CD4-positive, alpha-beta T cell treated with Interleukin-21 for 1 hour (primary cell): Measurements from ENCODE around the gene PLRG1.

Experiments
- DNase-seq: peaks from one replicate; pipeline ENCODE4 v3.0.0-alpha.2; 2020

PLRG1 gene

DNA sequence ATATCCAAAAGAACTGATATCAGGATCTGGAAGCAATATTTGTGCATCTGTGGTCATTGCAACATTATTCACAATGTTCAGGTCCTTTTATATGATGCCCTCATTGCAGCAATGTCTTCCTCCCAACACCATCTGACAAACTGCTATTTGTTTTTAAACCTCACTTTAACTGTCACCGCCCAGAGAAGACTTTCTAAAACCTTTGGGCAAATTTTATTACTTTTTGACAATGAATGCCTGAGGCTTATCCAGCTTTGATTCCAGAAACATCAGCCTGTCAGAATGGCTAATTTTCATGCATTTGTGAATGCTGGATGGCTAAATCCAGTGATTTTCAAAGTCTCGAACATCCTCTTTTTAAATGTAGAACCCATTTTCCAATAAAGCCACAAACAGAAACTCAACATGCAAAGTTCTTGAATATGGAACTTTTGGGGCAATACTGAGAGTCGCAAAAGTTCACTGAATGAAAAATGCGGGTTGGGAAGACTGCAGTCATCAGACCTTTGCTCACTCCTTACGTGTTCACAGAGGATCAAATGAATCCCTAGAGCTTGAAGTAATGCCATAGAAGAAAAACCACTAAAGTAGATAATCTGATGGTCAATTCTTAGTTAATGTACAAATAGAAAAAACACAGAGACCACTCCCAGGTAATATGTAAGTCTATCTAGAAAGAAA lies 23.1 kb upstream of the PLRG1 start:
- DNase-seq: no peak

DNA sequence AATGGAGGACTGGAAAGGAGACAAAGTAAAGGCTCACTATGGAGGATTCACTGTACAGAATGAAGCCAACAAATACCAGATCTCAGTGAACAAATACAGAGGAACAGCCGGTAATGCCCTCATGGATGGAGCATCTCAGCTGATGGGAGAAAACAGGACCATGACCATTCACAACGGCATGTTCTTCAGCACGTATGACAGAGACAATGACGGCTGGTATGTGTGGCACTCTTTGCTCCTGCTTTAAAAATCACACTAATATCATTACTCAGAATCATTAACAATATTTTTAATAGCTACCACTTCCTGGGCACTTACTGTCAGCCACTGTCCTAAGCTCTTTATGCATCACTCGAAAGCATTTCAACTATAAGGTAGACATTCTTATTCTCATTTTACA lies 19.4 kb upstream of the PLRG1 start:
- no peak for DNase-seq

GRCh38 chr4:154569028-154569427 lies 18.8 kb upstream of the PLRG1 start:
- DNase-seq: no peak

DNA sequence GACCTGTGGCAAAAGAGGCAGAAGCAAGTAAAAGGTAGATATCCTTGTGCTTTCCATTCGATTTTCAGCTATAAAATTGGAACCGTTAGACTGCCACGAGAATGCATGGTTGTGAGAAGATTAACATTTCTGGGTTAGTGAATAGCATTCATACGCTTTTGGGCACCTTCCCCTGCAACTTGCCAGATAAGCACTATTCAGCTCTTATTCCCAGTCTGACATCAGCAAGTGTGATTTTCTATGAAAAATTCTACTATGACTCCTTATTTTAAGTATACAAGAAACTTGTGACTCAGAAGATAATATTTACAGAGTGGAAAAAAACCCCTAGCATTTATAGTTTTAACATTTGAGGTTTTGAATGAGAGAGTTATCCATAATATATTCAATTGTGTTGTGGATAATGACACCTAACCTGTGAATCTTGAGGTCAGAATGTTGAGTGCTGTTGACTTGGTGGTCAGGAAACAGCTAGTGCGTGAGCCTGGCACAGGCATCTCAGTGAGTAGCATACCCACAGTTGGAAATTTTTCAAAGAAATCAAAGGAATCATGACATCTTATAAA lies 16.5 kb upstream of the PLRG1 start:
- no peak for DNase-seq

GRCh38 chr4:154565704-154566103 lies 15.5 kb upstream of the PLRG1 start:
- no peak for DNase-seq

DNA sequence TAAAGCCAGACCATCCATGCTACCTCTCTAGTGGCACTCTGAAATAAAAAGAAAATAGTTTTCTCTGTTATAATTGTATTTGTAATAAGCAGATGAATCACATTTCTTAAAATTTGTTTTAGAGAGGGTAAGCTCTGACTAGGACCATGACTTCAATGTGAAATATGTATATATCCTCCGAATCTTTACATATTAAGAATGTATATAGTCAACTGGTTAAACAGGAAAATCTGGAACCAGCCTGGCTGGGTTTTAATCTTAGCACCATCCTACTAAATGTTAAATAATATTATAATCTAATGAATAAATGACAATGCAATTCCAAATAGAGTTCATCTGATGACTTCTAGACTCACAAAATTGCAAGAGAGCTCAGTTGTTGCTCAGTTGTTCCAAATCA lies 14.1 kb upstream of the PLRG1 start:
- no peak for DNase-seq

DNA sequence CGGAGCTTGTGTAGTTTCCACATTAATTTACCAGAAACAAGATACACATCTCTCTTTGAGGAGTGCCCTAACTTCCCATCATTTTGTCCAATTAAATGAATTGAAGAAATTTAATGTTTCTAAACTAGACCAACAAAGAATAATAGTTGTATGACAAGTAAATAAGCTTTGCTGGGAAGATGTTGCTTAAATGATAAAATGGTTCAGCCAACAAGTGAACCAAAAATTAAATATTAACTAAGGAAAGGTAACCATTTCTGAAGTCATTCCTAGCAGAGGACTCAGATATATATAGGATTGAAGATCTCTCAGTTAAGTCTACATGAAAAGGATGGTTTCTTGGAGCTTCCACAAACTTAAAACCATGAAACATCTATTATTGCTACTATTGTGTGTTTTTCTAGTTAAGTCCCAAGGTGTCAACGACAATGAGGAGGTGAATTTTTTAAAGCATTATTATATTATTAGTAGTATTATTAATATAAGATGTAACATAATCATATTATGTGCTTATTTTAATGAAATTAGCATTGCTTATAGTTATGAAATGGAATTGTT lies 12.6 kb upstream of the PLRG1 start, which contains the start of gene FGB:
FGB (plus strand) TSS at position 315 of the 558 bp plus-strand sequence; CDS start at position 323, 8 bp downstream.
- DNase-seq: no peak

- no peak for DNase-seq
Observed at GRCh38 chr4:154560824-154561231, 10.6 kb upstream of the PLRG1 start.

- DNase-seq: no peak
Observed at GRCh38 chr4:154560419-154560801, 10.2 kb upstream of the PLRG1 start.

- peak; percentile 22 for DNase-seq
Observed at GRCh38 chr4:154559494-154560418, 9.6 kb upstream of the PLRG1 start.

DNA sequence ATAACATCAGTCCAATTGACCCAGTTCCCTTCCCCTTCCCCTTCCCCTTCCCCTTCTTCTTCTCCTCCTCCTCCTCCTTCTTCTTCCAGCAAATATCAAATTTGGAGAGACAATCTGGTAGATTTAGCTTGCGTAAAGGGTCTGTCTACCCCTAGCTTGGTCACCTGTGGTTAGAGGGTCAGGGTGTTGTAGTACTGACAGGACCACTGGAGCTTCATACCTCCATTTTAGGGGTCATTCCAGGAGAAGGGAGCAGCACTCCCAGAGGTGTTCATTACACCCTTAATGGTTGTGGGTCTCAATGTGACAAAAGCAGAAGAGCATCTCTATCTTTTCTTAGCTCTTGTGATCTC lies 8.9 kb upstream of the PLRG1 start:
- DNase-seq: no peak

DNA sequence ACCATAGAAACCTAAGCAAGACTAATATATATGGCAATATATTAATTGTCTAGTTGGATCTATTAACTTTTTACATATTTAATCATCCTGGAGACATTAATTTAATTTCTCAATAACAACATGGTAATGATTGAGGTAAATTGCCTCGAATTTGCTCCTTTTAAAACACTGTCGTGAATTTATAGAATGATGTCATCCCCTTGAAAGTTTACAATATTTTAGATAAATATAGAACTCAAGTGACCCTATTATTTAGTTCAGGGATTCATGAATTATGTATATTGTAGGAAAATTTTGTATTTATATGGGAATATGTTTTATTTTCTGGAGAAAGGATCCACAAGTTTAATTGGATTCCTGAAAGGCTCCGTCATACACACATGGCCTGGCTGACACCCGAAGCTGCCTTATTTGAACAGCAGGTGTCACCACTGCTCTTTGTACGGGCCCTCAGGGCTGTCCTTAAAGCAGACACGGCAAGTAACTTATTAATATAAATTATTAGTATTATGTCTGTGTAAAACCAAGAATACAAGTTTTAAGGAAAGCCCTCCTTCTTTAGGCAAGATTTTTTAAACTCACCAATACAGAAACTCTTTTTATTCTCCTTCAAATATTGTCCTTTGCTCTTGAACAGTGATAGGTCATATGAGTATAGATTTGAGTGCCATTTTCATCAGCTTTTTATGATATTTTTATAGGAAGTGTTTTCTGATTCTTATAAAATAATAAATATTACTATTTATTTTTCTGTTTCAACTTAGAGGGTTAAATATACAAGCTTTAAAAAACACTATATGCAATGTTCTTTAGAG lies 1.9 kb upstream of the PLRG1 start:
- peak; percentile 83 for DNase-seq

GRCh38 chr4:154545689-154546088 lies 4.5 kb downstream of the PLRG1 start:
- no peak for DNase-seq

- DNase-seq: no peak
Observed at GRCh38 chr4:154542271-154542879, 7.8 kb downstream of the PLRG1 start.

DNA sequence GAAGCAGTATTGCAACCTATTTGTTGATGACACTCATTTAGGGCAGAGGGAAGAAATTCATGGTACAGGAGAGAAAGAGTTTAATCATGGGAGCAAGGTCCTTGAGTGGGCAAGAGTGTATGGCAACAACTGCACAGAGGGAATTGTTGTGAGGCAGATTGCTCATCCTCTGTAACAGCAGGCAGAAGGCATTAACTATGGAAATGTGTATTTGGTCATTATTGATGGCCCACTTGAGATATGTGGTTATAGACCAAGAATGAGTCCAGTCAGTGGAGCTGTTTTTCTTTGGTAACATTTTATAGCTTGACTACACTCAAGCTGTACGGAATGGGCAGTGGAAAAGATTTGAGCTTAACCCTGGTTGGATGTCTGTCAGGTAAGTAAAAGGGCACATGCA lies 15.9 kb downstream of the PLRG1 start:
- DNase-seq: no peak

DNA sequence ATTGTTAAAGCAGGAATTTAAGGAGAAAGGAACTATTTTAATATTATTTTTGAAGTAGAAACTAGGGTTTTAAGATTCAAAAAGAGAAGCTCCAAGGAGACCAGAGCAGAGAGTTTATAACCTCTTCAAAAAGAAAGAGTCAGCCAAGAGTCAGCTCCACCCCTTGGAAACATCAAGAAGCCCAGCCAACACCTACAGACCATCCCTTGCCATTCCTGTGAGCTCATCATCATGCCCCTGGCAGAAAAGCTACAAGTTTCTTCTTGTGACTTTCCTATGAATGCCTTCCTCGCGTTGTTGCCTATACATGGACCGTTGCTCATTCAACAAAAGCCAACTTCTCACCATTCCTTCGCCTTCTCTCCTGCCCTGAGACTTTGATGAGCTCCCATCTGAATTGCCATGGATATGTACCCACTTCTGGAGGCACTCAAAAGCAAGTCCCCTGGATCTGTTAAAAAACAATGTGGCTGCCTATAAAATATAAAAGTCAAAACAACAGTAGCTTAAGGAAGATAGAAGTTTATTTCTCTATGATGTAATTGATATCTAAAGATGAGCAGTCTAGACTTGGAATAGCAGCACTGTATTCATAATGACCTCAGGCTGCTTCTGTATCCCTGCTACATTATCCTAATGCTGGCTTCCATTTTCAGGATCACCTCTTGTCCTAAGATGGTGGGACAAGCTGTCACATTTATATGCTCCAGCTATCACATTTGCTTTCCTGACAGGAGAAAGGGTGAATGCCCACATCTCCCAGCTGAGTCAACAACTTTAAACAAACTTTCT lies 20.3 kb downstream of the PLRG1 start:
- no peak for DNase-seq

GRCh38 chr4:154528869-154529268 lies 21.3 kb downstream of the PLRG1 start:
- no peak for DNase-seq

DNA sequence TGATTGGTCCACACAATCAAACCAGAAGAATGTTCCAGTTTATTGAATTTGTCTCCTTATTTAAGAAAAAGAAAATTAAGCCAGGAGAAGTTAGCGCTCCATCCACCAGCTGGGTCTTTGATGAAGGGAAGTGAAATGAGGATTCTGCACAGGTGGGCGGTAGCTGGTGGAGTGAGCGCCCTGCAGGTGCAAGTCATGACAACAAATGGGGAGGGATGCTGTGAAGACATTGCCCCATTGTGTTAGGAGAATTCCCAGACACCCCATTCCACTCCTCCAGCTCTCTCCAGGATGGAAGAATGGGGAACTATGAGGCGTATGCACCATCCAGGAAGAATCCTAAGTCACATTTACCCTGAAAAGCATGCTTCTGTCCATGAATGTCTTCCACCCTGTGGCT lies 22.9 kb downstream of the PLRG1 start:
- no peak for DNase-seq

DNA sequence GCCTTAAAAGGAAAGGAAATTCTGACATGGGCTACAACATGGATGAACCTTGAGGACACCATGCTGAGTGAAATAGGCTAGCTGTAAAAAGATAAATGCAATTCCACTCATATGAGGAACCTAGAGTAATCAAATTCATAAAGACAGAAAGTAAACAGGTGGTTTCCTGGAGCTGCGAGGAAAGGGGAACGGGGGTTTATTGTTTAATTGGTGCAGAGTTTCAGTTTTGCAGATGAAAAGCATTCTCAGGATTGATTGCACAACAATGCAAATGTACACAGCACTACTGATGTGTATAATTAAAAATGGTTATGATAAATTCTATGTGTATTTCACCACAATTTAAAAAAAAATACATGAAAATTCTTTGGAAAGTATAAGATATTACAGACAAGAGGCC lies 24.0 kb downstream of the PLRG1 start:
- no peak for DNase-seq

DNA sequence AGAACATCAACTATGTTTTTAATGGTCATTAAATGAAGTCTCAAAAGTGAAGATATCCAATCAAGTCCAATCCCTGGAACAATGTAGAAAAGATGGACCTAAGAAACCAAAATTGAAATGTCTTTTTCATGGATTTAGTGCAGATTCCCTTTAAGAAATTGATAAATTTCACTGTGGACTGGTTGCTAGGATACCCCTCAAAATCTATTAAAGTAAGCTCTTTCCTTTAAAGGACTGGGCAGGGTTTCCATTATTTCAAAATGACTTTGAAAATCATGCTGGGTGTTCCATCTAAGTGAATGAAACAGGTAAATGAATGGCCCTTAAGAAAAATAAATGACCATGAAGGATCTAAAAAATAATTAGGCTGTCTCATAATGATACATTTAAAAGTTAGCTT lies 28.6 kb downstream of the PLRG1 start:
- DNase-seq: no peak

DNA sequence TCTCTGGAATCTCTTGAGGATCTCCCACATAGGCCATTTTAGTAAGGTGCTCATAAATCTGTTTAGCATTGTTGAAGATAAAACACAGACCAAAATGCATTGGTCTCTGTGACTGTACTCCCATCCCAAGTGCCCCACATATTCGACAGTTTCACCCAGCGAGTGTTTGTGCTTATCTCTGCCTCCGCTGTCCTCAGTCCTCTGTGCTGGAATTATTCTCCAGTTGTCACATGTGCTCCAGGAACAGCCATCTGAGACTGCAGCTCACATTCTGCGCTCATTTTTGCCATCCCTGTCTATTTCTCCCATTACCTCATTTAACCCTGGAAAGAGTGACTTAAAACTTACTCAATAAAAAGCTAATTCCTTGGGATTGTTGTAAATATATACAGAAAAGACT lies 31.0 kb downstream of the PLRG1 start:
- DNase-seq: no peak

- no peak for DNase-seq
Observed at GRCh38 chr4:154517591-154517990, 32.6 kb downstream of the PLRG1 start.
